ENCODE results near the gene SLC24A3.

The SLC24A3 gene

DNA sequence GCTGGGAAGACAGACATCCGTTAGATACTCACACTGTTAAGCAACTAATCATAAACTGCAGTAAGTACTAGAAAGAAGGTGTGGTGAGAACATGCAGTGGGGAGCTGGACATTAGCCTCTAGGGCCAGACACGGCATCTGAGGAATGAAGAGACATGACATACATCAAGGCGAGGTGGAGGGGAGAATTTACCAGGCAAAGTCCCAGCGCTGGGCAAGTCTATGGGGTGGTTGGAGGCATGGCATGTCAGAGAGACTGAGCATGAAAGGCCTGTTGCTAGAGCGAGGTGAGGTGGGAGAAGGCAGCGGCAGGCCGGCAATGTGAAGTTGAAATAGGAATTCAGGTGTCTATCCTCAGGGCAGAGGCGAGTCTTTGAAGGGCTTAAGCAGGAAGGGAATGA is 31.8 kb downstream of the SLC24A3 start:
- no peak for FAIRE-seq

DNA sequence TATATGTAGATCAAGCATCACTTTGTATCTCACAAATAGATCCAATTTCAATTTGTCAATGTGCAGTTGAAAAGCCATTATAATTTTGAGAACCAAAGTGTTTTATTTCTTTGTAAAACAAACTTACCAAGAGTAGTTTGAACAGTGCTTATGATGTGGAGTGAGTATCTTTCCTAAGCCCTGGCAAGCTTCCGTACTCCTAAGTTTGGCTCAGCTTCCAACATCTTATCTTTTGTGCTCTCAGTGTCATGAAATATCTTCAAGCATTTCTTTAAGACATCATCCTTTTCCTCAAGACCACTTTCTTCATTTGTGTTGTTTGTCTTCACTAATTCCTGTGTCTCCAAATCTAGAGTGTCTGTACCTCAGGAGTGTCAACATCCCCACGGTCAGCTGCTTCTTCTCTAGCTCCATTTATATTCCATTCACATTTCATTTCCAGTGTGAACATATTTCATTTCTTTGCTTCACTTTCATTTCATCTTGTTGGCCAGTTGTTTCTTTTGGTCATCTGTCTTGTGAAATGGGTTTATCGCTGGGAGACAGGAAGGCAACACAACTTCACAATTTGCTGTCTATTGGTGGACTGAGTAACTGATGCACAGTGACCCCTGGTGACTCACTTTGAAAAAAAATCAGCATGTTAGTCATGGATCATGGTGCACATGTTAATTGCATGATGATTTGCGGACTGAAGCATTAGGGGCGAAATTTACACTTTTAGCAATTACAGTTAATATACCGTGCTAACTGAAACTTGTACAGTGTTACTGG is 36.9 kb downstream of the SLC24A3 start:
- FAIRE-seq, result no peak

DNA sequence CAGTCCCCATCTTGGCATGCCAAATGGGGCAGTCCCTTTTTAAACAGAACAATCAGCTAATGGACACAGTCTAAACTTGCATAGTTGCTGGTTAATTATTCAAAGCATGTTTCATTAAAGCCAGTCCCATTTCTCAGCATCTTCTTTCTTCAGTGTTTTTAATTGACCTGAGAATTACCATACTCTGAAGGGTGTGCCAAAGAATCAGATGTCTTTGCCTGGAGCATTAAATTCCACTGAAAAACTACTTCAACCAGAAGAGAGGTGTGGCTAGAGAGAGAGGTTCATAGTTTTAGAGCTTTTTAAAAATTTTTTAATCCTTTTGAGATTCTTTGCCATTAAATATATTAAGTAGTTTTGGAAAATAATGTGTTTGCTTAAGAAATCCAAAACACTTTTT is 37.9 kb downstream of the SLC24A3 start:
- FAIRE-seq, result no peak

DNA sequence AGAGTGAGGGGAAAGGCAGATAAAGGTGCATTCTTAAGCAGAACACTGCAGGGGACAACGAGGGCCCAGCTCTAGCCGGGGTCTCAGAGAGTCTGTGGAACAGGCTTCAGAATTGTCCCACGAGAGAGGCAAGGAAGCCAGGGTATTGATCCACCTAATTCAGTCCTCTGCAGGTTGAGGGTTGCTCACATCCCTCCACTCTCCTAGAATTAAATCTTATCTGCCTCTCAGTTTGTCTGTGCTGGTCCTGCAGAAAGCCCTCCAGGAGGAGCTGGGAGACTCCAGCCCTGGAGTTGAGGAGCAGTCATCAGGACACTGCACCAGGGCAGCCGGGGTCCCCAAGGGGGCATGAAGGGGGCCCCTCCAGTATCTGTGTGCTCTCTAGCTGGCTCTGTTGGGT is 39.1 kb downstream of the SLC24A3 start:
- no peak for FAIRE-seq

DNA sequence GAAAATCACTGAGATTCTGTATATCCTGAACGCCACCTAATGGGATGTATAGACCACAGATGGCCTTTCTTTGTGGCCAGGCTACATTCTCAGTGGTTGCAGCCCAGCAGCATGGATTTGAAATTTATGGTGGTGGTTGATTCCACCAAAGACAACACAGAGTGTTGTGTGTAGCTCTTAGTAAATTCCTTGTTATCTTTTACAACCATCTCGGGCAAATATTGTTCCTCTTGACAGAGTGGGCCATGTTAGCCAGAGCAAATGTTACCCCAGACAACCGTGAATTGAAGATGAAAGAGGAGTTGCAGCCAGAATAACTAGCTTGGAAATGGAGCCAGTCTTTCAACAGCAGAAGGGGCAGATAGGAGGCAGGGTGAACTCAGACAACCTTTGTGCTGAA is 39.5 kb downstream of the SLC24A3 start:
- FAIRE-seq, result no peak

DNA sequence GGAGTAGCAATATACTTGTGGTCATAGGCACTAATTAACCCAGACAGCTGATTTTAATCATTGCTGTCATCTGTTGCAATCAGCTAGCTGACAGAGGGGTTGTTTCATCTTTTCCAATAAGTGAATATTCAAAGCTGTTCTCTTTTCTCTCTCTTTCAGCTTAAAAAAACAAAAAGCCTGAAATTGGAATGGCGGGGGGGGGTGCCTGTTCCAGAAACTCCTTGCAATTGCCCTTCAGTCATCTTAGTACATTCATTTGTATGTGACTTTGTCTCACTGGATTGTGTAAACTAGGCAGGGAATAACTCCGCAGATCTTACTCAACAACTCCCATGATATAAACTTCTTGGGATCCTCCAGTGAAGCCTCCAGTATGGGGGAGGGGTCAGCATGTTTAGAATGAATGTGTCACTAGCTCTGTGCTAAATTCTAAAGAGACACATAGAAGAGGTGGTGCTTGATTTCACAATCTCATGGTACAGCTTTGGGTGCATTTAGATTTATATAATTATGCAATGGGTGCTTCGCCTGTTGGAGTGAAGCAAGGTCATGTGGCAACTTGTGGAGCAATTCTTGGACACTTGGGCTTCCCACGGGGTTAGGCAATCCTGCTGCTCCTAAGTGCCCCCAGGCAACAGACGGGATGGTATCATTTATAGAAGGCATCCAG is 40.1 kb downstream of the SLC24A3 start:
- no peak for FAIRE-seq

DNA sequence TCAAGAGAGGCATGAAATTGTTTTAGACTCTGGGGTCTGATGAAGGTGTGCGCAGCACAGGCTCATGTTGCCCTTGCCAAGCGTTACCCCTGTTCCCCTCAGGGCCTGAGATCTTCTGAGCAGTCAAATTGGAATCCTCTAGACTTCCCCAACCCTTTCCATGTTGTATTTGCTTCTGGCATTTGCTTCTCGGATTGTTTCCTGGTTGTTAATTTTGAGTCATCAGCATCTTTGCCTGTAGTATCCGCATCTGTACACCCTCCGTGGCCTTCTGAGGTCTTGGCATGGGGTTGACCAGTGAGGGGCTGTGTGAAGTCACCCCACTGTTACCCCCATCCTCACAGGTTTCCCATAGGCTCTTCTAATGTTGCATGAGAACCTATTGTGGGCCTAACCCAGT is 40.9 kb downstream of the SLC24A3 start:
- no peak for FAIRE-seq

DNA sequence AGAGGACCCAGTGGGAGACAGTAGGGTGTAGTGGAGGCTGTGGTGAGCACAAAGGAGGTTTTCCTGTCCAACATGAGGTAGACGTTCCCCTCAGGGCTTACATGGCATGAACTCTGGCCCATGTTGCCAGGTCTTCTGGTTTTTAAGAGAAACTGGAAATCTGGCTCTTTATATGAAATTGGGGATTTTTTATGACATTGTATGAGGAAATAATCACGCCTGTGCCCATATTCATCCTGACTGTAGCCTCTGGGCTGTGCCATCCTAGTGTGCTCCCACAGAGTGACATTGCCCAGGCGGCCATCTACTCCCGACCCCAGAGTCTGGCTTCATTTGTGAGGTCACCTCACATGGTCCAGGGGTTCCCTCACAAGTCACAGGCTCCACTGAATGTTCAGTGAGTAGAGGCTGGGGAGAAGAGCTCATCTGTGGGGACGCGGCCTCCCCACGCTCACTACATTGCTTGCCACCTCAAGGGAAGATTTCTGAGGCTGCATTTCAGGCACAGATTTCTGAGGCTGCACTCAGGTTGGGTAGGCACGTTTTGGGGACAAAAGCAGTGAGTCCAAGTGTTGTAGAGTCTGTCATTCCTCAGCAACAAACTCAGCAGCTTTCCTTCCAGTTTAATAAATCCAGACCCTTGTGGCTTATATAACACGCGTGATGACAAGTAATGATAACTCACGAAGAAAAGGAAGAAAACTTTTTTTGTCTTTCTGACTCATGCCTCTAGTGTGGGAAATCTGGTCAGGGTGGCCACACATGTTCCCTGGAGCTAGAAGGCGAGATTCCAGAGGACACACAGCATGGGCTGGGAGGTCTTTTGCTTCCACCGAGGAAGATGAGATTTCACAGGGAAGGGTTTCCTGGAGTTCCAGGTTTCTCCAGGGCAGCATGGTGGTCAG is 41.7 kb downstream of the SLC24A3 start:
- no peak for FAIRE-seq

DNA sequence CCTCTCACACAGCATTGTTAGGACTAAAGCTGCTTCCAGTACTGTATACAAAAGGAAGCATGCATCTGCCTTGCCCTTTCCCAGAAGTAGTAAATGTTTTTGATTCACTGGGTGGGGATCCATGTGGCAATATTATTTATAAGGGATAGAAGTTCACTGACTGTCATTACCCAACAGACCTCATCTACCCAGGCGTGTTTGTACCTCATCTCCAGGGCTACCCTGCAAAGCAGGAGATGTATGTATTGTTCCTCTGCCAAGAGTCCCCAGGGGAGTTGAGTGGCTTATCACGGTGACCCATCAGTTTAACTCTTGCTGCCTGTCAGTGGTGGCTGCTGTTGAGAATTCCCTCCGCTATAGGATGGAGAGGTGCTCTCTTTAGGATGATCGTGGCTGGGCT is 42.5 kb downstream of the SLC24A3 start:
- FAIRE-seq, result no peak

DNA sequence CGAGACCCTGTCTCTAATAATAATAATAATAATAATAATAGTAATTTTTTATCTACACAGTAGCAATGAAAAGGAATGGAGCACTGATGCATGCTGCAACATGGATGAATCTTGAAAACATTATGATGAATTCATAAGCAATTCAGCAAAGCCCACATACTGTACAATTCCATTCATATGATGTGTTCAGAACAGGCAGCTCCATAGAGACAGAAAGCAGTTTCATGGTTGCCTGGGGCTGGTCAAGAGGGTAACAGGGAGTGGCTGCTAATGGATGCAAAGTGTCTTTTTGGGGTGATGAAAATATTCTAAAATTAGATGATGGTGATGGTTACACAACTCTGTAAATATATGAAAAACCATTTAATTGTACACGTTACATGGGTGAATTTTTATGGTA is 43.6 kb downstream of the SLC24A3 start:
- FAIRE-seq, result no peak

DNA sequence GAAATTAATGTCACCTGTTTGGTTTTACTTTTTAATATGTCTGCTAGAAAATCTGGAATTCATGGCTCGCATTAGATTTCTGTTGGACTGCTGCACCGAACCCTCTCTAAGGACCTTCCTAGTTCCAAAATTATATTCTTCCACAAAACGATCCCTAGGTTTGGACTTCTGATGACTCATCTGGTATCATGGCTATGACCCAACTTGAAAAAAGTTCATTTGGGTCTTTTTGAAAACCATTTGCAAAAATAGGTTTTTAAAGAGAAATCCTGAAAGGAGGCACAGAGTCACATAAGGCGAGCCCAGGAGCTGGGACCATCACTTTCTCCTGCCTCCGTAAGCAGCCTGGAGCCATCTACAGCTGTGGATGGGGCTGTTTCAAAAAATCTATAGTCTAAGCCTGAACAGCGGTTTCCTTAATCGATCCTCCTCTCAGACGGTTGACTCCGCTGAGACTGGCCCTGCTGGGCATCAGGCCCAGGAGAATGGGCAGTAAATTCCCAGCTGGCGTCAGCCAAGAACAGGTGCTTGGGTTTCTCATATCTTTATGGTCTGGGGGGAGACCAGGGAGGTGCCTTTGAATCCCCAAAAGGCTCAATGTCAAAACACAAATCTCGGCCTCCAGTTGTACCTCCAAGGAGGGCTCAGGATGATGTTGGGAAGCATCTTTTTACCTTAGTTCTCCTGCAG is 44.6 kb downstream of the SLC24A3 start:
- no peak for FAIRE-seq

DNA sequence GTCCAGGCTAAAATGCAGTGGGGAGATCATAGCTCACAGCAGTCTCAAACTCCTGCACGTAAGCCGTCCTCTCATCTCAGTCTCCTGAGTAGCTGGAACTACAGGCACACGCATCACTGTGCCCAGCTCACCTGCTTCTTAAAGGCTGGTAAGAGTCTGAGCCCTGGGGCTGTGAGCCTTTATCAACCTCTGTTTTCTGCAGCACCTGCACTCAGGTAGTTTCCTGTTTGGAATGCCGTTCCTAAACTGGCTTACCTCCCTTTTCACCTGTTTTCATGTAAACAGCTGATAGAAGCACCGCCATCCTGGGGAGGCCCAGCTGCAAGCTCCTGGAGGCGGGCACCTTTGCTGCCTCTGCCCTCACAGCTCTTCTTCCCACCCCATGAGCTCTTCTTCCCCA is 45.4 kb downstream of the SLC24A3 start:
- FAIRE-seq, result no peak

DNA sequence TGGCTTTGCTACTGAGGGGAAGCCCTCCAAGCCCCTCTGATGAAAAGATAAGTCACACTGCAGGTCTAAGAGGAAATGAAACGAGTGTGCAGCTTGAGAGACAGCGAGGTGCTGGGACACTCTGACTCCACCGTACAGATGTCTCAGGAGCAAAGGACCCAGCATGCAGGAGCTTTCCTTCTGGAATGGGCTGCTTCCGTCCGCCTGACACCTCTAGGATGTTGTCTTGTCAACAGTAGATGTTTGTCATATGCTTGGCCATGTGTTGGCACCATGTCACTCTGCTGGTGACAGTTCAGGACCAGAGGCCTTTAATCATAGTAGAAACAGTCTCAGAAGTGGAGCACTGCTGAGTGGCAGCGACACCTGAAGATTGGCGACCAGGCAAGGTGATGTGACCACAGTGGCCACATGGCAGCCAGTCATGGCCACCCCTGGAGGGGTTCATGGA is 46.7 kb downstream of the SLC24A3 start:
- FAIRE-seq, result no peak

DNA sequence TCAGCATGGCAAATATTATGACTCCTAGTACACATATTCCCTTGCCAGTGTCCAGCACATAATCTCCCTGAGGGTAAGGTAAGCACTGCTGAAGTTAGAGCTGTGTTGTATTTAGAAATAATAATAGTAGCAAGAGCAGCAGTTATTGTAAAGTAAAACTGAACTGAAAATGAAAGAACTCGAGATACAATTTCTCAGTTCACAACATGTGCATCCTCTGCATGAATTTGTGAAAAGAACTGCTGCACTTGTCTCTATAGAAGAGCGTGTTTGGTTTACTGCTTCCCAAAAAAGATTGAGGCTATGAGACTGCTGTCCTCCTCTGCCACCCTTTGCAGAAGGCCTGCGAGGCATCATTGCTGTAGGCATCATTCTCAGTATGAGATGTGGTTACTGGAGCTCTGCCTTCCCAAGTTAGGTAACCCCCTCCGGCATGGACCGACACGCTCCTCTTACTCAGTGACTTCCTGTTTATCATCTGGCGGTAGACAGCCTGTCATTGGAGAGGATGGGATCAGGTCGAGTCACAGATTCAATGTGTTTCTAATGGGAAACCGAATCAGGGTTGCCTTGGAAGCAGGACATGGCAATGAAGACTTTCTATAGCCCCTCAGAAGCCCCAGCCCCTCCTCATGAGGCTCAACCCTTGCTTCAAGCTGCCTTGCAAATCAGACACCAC is 48.1 kb downstream of the SLC24A3 start:
- FAIRE-seq, result no peak

DNA sequence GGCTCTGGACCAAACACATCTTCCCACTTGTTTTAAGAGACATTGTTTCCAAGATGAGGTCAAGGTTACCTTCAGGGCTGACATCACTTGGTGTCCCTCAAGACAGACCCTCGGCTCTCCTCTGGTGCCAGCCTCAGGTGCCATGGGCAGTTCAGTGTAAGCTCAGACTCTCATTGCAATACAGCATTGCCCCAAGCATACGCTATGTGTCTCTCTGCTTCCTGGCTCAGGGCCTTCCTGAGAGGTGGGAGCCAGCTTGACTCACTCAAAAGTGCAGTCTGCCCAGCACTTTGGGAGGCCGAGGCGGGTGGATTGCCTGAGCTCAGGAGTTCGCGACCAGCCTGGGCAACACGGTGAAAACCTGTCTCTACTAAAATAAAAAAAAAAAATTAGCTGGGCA is 51.7 kb downstream of the SLC24A3 start:
- FAIRE-seq, result no peak

DNA sequence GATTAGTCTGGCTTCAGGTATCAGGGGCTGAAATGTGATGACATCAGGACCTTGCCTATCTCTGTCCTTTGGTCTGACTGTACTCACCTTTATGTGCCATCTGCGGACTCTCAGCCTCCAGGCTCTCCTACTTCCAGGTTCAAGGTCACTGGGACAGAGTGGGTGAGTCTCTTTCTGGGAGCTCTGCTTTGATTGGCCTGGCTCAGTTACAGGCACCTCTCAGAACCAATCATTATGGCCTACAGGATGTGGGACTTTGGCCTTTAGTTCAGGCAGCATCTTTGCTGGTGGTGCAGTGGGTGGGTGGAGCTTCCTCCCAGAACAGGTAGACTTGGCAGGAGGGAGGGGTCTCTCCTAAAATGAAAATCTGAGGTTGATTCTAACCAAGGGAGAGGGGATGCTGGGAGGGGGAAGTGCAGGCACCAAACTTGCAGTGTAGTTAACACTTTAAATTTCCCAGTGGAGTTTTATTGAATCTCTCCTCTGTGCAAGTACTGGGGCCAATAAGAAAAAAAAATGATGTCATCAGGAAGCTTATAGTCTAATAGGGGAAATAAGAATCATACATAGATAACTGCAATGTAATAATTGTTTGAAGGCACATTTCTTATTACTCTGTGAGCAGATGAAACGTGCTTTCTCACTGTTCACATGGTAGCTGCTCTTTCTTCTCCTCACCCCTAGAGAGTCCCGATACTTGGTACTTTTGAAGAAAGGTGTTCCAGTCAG is 53.4 kb downstream of the SLC24A3 start:
- no peak for FAIRE-seq

DNA sequence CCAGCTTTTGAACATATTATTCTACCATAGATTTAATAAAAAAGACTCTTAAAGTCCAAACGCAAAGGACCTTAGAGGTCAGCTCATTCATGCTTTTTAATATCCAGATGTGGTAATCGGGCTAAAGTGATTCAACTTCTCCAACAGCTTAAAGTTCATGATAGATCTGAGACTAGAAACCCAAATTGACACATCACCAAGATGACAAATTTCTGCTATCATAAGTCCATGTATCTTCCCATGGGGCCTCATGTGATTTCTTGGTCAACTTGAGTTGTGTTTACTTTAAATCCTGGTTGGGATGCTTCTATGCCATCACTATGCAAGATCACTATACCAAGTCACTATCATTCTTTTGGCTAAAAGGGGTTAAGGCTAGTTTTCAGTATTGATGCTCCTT is 56.0 kb downstream of the SLC24A3 start:
- FAIRE-seq, result no peak

DNA sequence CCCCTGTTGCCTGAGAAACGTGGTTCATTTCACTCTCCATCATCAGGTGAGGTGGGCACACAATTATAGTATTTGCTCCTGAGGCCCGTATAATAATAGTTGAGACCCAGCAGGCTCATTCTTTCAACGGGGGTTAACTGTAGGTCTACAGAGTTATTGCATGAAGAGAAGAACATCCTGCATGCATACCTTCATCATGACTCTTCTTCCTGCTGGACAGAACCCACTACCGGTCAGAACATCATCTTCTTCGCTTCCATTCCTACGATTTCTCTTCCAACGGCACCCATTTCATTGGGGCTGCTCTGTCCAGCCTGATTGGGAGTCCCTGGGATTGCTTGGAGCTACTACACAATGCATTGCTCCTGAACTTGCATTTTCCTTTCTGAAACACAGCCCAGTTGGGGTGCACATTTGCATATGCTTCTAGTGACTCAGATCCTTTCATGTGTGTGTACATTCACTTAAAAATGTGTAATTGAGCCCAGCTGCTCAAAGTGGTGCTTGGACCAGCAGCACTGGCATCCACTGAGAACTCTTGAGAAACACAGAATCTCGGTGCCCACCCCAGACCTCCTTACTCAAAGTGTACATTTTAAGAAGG is 57.4 kb downstream of the SLC24A3 start:
- FAIRE-seq, result no peak

DNA sequence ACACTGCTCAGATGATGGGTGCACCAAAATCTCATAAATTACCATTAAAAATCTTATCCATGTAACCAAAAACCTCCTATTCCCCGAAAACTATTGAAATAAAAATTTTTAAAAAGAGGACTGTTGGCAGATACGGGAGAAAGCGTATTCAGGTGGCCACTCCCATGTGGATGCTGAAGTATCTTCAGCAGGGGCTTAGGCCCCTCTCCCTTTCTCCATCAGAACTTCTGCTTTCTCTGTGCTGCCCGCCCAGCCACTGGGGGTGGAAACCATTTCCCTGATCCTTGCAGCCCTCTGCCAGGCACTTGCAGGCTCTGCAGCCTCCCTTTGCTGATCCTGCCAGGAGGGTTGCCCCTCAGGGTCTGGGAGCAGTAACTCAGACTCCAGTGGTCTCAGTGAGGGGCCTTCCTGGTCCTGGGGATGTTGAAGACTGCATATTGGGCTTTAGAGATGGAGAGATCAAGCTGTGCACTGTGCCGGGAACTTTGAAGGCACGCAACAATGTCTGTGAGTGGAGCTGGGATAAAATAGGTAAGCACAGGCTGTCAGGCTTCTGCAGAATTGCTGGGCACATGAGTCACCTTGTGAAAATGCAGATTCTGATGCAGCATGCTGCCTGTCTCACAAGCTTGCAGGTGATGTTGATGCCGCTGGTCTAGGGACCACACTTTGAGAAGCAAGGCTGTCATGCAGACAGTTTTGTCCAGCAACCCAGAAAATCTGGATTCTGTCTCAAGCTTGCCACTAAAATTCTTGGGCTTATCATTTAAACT is 59.6 kb downstream of the SLC24A3 start:
- FAIRE-seq, result no peak

DNA sequence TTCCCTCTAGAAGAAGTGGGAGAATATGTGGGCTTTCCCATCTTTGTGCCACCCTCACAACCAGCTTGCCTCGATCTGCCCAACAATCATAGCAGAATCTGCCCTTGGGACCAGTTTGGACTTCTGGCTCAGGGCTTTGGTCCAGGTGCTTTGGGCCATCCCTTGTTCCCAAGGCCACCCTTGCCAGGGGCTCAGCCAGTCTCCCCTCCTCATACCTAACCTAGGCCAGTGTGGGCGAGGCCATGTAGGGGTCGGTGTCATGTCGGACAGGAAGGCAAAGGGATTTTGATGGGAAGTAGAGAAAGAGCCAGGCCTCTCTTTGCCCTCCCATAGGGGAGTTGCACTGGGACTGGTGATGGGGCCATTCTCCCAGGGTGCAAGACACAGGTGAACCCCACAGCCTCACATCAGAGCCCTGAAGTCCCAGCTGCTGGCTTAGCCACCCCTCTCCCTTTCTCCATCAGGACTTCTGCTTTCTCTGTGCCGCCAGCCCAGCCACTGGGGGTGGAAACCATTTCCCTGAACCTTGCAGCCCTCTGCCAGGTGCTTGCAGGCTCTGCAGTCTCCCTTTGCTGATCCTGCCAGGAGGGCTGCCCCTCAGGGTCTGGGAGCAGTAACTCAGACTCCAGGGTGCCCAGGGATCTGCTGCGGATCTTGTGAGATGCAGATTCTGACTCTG is 60.7 kb downstream of the SLC24A3 start:
- FAIRE-seq, result no peak
